Left lung (tissue), 10 donors: ENCODE measurements around the gene ZNF440. TPM values are rescaled to one million over a fixed set of nuclear protein-coding genes. Genes with fewer than 3 reads are reported as not detected.
A peak's percentile ranks its signal among the peaks of the same experiment; 100 is the strongest.
"Not testable (repeated sequence)": the region's sequence is repeated elsewhere in the genome, so short reads cannot be mapped to it uniquely, and the experiment has no call there.

Experiments
- ATAC-seq: fragments of 200-7000 bp; cut with Tn5 transposase; one replicate; pipeline ENCODE4 v1.9.1; 2020; ENCODE audit warnings: moderate library complexity
- DNase-seq, 4 donors: peaks; one replicate each; pipeline ENCODE4 v3.0.0-alpha.2; 2013 to 2020
- H3K27ac ChIP-seq, 2 donors: fragments of 200-600 bp; sonication (generic) in 1 of 2; one replicate each; pipeline versions ENCODE4 v1.5.0 to v1.8.0; 2020 to 2021
- H3K27me3 ChIP-seq, 2 donors: fragments of 200-600 bp; sonication (generic) in 1 of 2; one replicate each; pipeline versions ENCODE4 v1.5.0 to v1.8.0; 2020 to 2021
- H3K36me3 ChIP-seq, 2 donors: fragments of 200-600 bp; sonication (generic) in 1 of 2; one replicate each; pipeline versions ENCODE4 v1.5.0 to v1.8.0; 2020 to 2021
- H3K4me1 ChIP-seq, 2 donors: fragments of 200-600 bp; one replicate each; pipeline ENCODE4 v1.8.0; 2021
- H3K4me3 ChIP-seq, 2 donors: fragments of 200-600 bp; sonication (generic) in 1 of 2; one replicate each; pipeline versions ENCODE4 v1.5.0 to v1.8.0; 2020 to 2021; ENCODE audit warnings: mild to moderate bottlenecking in 1 of 2
- H3K9me3 ChIP-seq, 2 donors: fragments of 200-600 bp; sonication (generic) in 1 of 2; one replicate each; pipeline versions ENCODE4 v1.5.0 to v1.8.0; 2020 to 2021
- intact Hi-C, 2 donors: fragments of 100-400 bp; cut with DNase I; formaldehyde crosslinking; loops; one replicate each; pipeline versions ENCODE4 v1.11.2 to v1.14.2; 2022
- polyA plus RNA-seq, 6 donors: library from polyadenylated mRNA; unstranded; fragments of 120-200 nt; gene quantifications; one replicate each; pipeline ENCODE4 v1.2.1, GENCODE V29; 2013; ENCODE audit not compliant: insufficient read length in 6 of 6
- total RNA-seq, 2 donors: library from RNA; stranded (reverse); fragmentation: NEBNext Ultra II Directional; extraction: Animal tissue kit (Norgen Biotek cat#: 25700); gene quantifications; one replicate each; pipeline ENCODE4 v1.2.1, GENCODE V29; 2021
- TF ChIP-seq, protein P1 (sequence below), 2 donors: fragments of 200-600 bp; sonication (generic) in 1 of 2; IDR thresholded peaks; one replicate each; pipeline versions ENCODE4 v1.5.0 to v1.8.0; 2021; ENCODE audit warnings: antibody characterized with exemption in 2 of 2
- donor health status: DM: no; HTN: yes; CAD: no.
- donor health status: DM: no; HTN: no; CAD: no.

Gene ZNF440
- total and polyA plus RNA-seq, 8 donors: 12.6 to 26.4 (median 20.6) TPM

DNA sequence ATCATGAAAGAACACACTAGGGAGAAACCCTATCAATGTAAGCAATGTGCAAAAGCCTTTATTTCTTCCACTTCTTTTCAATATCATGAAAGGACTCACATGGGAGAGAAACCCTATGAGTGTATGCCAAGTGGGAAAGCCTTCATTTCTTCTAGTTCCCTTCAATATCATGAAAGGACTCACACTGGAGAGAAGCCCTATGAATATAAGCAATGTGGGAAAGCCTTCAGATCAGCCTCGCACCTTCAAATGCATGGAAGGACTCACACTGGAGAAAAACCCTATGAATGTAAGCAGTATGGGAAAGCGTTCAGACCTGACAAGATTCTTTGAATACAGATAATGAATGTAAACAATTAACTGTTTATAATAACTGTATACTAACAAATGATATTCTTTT, 19.5 kb downstream of the ZNF440 start:
- intact Hi-C loops: no loop called here
- ATAC-seq (no peak), DNase-seq (no peak)
- Histone ChIP-seq H3K36me3 (peaks cover 8 to 62% of the 10 kb centered on the region in 2 donors), H3K27ac (no peak overlapping the region), H3K9me3 (peaks cover 6 to 62% of the 10 kb centered on the region in 2 donors), H3K4me1 (no peaks in the 10 kb centered on the region), H3K4me3 (no peak overlapping the region), H3K27me3 (no peaks in the 10 kb centered on the region)
- TF ChIP-seq, protein P1, sequence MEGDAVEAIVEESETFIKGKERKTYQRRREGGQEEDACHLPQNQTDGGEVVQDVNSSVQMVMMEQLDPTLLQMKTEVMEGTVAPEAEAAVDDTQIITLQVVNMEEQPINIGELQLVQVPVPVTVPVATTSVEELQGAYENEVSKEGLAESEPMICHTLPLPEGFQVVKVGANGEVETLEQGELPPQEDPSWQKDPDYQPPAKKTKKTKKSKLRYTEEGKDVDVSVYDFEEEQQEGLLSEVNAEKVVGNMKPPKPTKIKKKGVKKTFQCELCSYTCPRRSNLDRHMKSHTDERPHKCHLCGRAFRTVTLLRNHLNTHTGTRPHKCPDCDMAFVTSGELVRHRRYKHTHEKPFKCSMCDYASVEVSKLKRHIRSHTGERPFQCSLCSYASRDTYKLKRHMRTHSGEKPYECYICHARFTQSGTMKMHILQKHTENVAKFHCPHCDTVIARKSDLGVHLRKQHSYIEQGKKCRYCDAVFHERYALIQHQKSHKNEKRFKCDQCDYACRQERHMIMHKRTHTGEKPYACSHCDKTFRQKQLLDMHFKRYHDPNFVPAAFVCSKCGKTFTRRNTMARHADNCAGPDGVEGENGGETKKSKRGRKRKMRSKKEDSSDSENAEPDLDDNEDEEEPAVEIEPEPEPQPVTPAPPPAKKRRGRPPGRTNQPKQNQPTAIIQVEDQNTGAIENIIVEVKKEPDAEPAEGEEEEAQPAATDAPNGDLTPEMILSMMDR (IDR thresholded peaks at IDR 0.05): no peak

DNA sequence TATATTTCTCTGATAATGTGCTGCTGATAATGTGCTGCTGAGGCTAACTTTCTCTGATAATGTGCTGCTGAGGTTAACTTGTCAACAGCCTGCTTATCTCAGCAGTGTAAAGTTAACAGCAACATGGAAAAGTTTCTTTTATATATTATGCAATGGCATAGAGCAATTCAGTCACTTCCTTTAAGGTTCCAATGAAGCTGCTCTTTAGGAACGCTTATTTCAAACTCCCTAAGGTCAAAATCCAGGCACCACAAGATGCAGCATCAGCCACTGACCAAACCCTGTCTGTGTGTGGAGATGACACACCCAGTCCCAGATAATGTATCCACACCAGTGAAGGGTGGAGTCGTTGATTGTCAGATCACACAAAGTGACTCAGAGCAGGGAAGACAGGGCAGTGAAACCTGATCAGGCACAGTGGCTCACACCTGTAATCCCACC, 21.6 kb downstream of the ZNF440 start:
- DNase-seq, H3K27me3 ChIP-seq, H3K27ac ChIP-seq, intact Hi-C loops, ATAC-seq, H3K4me3 ChIP-seq, H3K4me1 ChIP-seq: not testable (repeated sequence)
- H3K36me3 ChIP-seq: peaks cover 8 to 44% of the 10 kb centered on the region in 2 donors
- peaks cover 6 to 54% of the 10 kb centered on the region in 2 donors for H3K9me3 ChIP-seq

DNA sequence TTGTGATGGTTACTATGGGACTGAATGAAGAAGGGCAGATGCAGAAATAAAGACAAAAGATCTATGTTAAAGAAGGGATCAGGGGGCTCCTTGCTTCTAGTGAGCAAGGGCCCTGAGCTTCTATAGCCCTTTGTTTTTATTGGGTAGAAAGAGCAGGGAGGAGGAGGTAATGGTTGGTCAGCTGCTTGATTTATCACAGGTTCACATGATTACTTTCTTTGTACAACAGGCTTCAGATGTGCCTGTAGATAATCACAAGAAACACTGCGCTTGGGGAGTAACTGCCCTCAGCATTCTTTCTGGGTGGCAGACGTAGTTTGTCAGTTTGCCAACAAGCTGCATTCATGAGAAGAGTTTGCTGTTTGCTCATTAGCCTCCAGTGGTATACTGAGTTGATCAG, 29.6 kb downstream of the ZNF440 start:
- peaks cover 0 to 5% of the 10 kb centered on the region in 2 donors for H3K4me1 ChIP-seq
- no peak for DNase-seq

DNA sequence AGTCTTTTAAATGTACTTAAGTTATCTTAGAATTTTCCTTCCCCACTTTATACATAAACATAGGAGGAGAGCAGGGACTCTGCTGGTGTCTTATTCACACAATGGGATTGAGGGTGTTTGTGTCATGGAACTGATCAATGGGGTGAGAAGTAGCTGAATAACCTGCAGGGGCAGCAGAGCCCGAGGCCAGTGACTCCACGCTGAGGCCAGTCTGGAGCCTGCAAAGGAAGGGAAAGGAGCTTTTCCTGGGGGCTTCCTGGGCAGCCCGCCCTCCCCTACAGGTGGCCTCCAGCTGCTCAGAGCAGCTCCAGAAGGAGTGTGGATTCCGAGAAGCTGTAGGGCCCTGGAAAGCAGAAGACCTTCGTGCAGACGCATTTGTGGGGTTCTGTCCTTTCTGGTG, 33.5 kb downstream of the ZNF440 start:
- H3K27me3 ChIP-seq, ATAC-seq, intact Hi-C loops, H3K9me3 ChIP-seq, H3K27ac ChIP-seq, H3K36me3 ChIP-seq, H3K4me3 ChIP-seq, DNase-seq: not testable (repeated sequence)
- H3K4me1 ChIP-seq: peaks cover 0 to 20% of the 10 kb centered on the region in 2 donors

More for the DNA sequence above, 29.6 kb downstream of the ZNF440 start:
- Histone ChIP-seq H3K27me3 (no peaks in the 10 kb centered on the region), H3K4me3 (no peak overlapping the region), H3K27ac (no peak overlapping the region), H3K36me3 (no peaks in the 10 kb centered on the region), H3K9me3 (peaks cover 0 to 4% of the 10 kb centered on the region in 2 donors)
- intact Hi-C loops: no loop called here
- ATAC-seq: no peak
- TF ChIP-seq, protein P1 (IDR thresholded peaks at IDR 0.05): no peak

DNA sequence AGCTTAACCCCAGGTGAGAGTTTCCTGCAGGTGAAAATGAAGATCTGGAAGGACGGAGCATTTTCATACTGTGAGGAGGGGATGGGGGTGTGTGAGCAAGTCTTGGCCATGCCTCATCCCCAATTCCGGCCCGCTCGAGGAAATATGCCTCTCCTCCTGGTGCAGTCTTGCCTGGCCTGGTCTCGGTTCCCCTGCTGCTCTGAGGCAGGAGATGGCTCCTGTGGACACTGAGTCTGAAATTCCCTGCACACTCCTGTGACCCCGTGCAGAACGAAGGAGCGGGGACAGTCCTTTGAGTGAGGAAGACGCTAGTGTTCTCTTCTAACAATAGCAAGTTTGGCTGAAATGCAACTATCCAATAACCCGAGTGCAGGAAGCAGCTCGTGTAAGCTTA, 34.1 kb downstream of the ZNF440 start:
- Histone ChIP-seq H3K27me3 (no peaks in the 10 kb centered on the region), H3K9me3 (peaks cover 0 to 8% of the 10 kb centered on the region in 2 donors), H3K36me3 (no peaks in the 10 kb centered on the region), H3K4me1 (peaks cover 0 to 20% of the 10 kb centered on the region in 2 donors), H3K4me3 (peak overlapping the region; percentile 59 to 71), H3K27ac (peak overlapping the region; percentile 53 to 65)
- TF ChIP-seq, protein P1 (IDR thresholded peaks at IDR 0.05): no peak
- intact Hi-C loops: no loop called here
- ATAC-seq: no peak
- DNase-seq: no peak

DNA sequence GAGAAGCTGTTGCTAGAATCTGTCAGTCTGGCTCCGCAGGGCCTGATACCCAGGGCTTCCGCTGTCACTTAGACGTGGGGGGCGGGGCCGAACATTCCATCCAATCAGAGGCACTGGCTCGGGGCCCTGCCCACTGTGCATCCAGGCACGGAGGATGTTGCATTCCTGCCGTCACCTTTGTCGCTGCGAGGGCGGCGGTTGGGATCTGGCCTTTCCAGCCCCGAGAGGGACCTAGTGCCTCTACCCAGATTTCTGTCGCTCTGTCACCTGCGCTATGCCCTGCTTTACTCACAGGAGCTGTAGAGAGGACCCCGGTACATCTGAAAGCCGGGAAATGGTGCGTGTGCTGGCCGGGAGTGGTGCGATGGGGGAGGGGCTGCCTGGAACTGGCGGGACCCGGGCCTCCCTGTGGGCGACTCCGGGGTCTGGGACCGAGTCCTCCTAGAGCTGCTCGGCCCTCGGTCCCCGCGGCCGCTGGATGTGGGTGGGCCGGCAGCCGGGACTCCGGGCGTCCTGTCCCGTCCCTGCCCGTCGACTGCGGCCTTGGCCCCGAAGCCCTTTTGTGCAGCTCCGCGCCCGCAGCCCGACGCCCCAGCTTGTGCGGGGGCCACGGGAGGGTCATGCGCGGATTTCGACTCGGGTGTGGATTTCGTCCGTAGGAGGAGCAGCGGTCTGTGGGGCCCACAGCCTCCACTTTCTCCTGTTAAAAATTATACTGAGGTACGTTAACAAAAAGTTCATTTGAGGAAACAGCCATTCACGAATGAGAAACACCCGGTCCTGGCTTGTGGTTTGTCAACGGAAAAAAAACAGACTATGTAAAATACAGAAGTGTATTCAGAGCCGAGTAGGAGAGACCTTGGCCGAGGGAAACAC, 34.8 kb downstream of the ZNF440 start, which contains the start of gene ZNF439:
Gene ZNF439, plus strand, starts transcription at position 133 of the 876 bp plus-strand sequence. Its CDS starts 142 bp downstream, at position 275.
- peak; percentile 100 for ATAC-seq
- intact Hi-C loops: no loop called here
- TF ChIP-seq, protein P1 (IDR thresholded peaks at IDR 0.05): no peak

DNA sequence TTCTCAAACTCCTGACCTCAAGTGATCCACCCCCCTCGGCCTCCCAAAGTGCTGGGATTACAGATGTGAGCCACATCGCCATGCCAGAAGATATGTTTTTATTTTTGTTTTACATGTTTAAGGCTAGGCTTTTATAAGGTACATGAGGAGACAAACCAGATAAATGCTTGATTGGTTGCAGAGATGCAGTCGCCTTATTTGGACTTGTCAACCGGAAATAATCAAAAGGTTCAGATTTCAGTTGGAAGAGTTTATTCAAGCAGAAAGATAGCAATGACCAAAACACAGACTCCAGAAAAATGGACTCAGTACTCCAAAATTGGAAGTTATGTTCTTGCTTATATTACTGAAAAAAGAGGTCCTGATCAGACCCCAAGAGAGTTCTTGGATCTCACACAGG, 36.2 kb downstream of the ZNF440 start:
- H3K27ac ChIP-seq, H3K4me3 ChIP-seq, intact Hi-C loops, ATAC-seq, H3K36me3 ChIP-seq, DNase-seq, H3K27me3 ChIP-seq: not testable (repeated sequence)
- Histone ChIP-seq H3K4me1 (peaks cover 0 to 20% of the 10 kb centered on the region in 2 donors), H3K9me3 (peaks cover 0 to 18% of the 10 kb centered on the region in 2 donors)

More for the DNA sequence above, 34.8 kb downstream of the ZNF440 start, which contains the start of gene ZNF439:
- peaks cover 0 to 20% of the 10 kb centered on the region in 2 donors for H3K4me1 ChIP-seq
- H3K27ac ChIP-seq: peak within 1 kb of the TSS; percentile 53 to 65
- H3K27me3 ChIP-seq: no peaks in the 10 kb centered on the region
- H3K4me3 ChIP-seq: peak within 1 kb of the TSS; percentile 59 to 71
- peak; percentile 83 to 94 (median 90) for DNase-seq
- peaks cover 0 to 15% of the 10 kb centered on the region in 2 donors for H3K9me3 ChIP-seq
- H3K36me3 ChIP-seq: no peaks in the 10 kb centered on the region
